Panc1 (cell line): ENCODE data around the gene DDIAS. TPM values are rescaled to one million over a fixed set of nuclear protein-coding genes. Genes with fewer than 3 reads are reported as not detected.

Experiments
- ATAC-seq: fragments of 200-7000 bp; cut with Tn5 transposase; 2 replicates; pipeline ENCODE4 v1.9.1; 2020; ENCODE audit warnings: mild to moderate bottlenecking, moderate library complexity
- BruUV-seq: library from RNA; stranded (reverse); fragments of 400-500 nt; replicated peaks from 2 replicates; lab custom pipeline; 2021; lab: Mats Ljungman, UMichigan
- CTCF ChIA-PET: fragments of 300-600 bp; sonication (Branson Sonifier 250); formaldehyde crosslinking; loops from one replicate; lab custom pipeline; 2022; ENCODE audit warnings: antibody characterized with exemption; lab: Charles Lee
- POLR2A ChIA-PET: fragments of 300-600 bp; sonication (Branson Sonifier 250); formaldehyde crosslinking; loops from one replicate; lab custom pipeline; 2022; ENCODE audit warnings: antibody characterized with exemption; lab: Charles Lee
- DNase-seq: peaks from one replicate; pipeline ENCODE4 v3.0.0-alpha.2; 2010; ENCODE audit warnings: low read depth, low spot score
- H3K27ac ChIP-seq: 2 replicates; pipeline ENCODE4 v1.5.1; 2011; ENCODE audit warnings: mild to moderate bottlenecking, low read length, inconsistent platforms
- H3K27me3 ChIP-seq: fragments of 200-500 bp; sonication (Bioruptor generic); 2 replicates; pipeline ENCODE4 v1.6.0; 2014; ENCODE audit warnings: low read length, inconsistent platforms; ENCODE audit not compliant: control insufficient read depth, insufficient read depth
- H3K36me3 ChIP-seq: fragments of 200-500 bp; sonication (Bioruptor generic); 2 replicates; pipeline ENCODE4 v1.5.1; 2014; ENCODE audit warnings: inconsistent platforms, mild to moderate bottlenecking, low read length, moderate library complexity; ENCODE audit not compliant: control insufficient read depth, insufficient read depth
- H3K4me1 ChIP-seq: 2 replicates; pipeline ENCODE4 v1.5.1; 2011; ENCODE audit warnings: inconsistent platforms, mild to moderate bottlenecking, low read length, moderate library complexity; ENCODE audit not compliant: control insufficient read depth, insufficient read depth
- H3K4me3 ChIP-seq, 2 experiments: 2 replicates each; pipeline ENCODE4 v1.5.1; 2011 to 2012; ENCODE audit warnings: low read depth in 2 of 2, low read length in 2 of 2, mild to moderate bottlenecking in 2 of 2, inconsistent platforms in 1 of 2, moderate library complexity in 1 of 2
- H3K9me3 ChIP-seq: fragments of 200-500 bp; sonication (Bioruptor generic); 2 replicates; pipeline ENCODE4 v1.5.1; 2014; ENCODE audit warnings: low read depth, mild to moderate bottlenecking, inconsistent platforms, low read length, moderate library complexity; ENCODE audit not compliant: control insufficient read depth, insufficient read depth
- POLR2AphosphoS5 ChIP-seq: IDR thresholded peaks from 2 replicates; pipeline ENCODE4 v1.6.1; 2012; ENCODE audit warnings: mild to moderate bottlenecking, low read depth, low read length, moderate library complexity
- REST ChIP-seq, 2 experiments: IDR thresholded peaks; 2 replicates each; pipeline ENCODE4 v1.6.1; 2011 to 2012; ENCODE audit warnings: low read depth in 2 of 2, control low read depth in 1 of 2, low read length in 1 of 2, mild to moderate bottlenecking in 1 of 2, moderate library complexity in 1 of 2; ENCODE audit not compliant: insufficient read depth in 1 of 2
- SIN3A ChIP-seq: IDR thresholded peaks from 2 replicates; pipeline ENCODE4 v1.6.1; 2012; ENCODE audit warnings: low read depth, mild to moderate bottlenecking, low read length, moderate library complexity, borderline replicate concordance; ENCODE audit not compliant: insufficient read depth
- TCF7L2 ChIP-seq: IDR thresholded peaks from 2 replicates; pipeline ENCODE4 v1.6.1; 2011; ENCODE audit warnings: mild to moderate bottlenecking, low read depth, low read length, inconsistent platforms
- in situ Hi-C: cut with HindIII; loops from 2 replicates; pipeline ENCODE4 v1.10.0; 2016; ENCODE audit warnings: low sequenced_read_pairs, low pct_unique_long_range_greater_than_20kb
- intact Hi-C: fragments of 100-400 bp; cut with micrococcal nuclease; formaldehyde crosslinking; loops from one replicate; pipeline ENCODE4 v1.10.0; 2022; ENCODE audit not compliant: unreplicated experiment
- total RNA-seq: library from RNA; stranded (reverse); gene quantifications from one replicate; pipeline ENCODE4 v1.2.1, GENCODE V29; 2021; ENCODE audit not compliant: unreplicated experiment
- TF ChIP-seq, protein P1 (sequence below): fragments of 450-650 bp; IDR thresholded peaks from 2 replicates; pipeline ENCODE4 v1.5.1; 2017; ENCODE audit warnings: mild to moderate bottlenecking

DDIAS gene
- total RNA-seq, 1 experiment from 2014 or later, result 22.9 TPM

DNA sequence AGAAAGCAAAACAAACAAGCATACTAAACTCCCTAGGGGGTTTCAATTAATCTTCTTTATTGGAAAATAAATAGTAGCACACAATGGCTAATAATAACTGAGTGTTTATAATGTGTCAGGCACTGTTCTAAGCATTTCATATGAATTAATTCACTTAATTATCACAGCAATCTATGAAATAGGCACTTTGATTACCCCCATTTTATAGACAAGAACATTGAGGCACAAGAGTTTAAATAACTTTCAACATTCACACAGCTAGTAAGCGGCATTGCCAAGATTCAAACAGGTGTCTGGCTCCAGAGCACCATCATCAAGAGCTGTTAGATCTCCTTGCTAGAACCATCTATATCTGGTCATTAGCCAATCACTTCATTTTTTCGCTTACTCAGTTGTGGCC is 44.4 kb upstream of the DDIAS start:
- ATAC-seq, result no peak
- BruUV-seq, result no TSS peak
- no peak for DNase-seq
- TF ChIP-seq REST (IDR thresholded peaks at IDR 0.05; ENCODE audit: insufficient read depth in 1 of 2, low read depth in 2 of 2, low read length in 1 of 2) (no peak), POLR2AphosphoS5 (no peak), TCF7L2 (no peak), SIN3A (no peak)
- peak overlapping the region; percentile 83 for H3K27ac ChIP-seq
- H3K36me3 ChIP-seq, result no peaks in the 10 kb centered on the region
- in situ Hi-C loops, result no loop called here
- no peaks in the 10 kb centered on the region for H3K9me3 ChIP-seq
- H3K27me3 ChIP-seq, result no peaks in the 10 kb centered on the region
- peaks cover 32% of the 10 kb centered on the region for H3K4me1 ChIP-seq
- CTCF ChIA-PET, result no interaction called here
- intact Hi-C loops, result no loop called here
- H3K4me3 ChIP-seq, result no peak overlapping the region
- POLR2A ChIA-PET, result interaction anchor here (0.6 kb wide), 1 partner anchor 138 kb away, joined by 4 read pairs; no protein-coding TSS in a partner anchor

GRCh38 chr11:82858133-82858532 is 43.4 kb upstream of the DDIAS start:
- Histone ChIP-seq H3K27ac (peak overlapping the region; percentile 83), H3K4me3 (0 out of 4 replicates have a peak overlapping the region, but pooled peaks of 1 of the 2 experiments have one; percentile 2), H3K4me1 (peaks cover 32% of the 10 kb centered on the region), H3K9me3 (no peaks in the 10 kb centered on the region), H3K36me3 (no peaks in the 10 kb centered on the region), H3K27me3 (no peaks in the 10 kb centered on the region)
- DNase-seq (no peak), ATAC-seq (peak; percentile 76)
- no TSS peak for BruUV-seq
- POLR2A ChIA-PET, result no interaction called here
- in situ Hi-C loops (no loop called here), intact Hi-C loops (no loop called here)
- no peak for TF ChIP-seq SIN3A
- TF ChIP-seq, protein P1, sequence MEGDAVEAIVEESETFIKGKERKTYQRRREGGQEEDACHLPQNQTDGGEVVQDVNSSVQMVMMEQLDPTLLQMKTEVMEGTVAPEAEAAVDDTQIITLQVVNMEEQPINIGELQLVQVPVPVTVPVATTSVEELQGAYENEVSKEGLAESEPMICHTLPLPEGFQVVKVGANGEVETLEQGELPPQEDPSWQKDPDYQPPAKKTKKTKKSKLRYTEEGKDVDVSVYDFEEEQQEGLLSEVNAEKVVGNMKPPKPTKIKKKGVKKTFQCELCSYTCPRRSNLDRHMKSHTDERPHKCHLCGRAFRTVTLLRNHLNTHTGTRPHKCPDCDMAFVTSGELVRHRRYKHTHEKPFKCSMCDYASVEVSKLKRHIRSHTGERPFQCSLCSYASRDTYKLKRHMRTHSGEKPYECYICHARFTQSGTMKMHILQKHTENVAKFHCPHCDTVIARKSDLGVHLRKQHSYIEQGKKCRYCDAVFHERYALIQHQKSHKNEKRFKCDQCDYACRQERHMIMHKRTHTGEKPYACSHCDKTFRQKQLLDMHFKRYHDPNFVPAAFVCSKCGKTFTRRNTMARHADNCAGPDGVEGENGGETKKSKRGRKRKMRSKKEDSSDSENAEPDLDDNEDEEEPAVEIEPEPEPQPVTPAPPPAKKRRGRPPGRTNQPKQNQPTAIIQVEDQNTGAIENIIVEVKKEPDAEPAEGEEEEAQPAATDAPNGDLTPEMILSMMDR, result 0 out of 2 replicates have a peak, but pooled peaks have one; percentile 11
- no peak for TF ChIP-seq TCF7L2
- CTCF ChIA-PET, result interaction anchor here (0.6 to 2.0 kb wide), 2 partner anchors 9 to 1666 kb away, joined by 4 to 8 read pairs; no protein-coding TSS in a partner anchor

DNA sequence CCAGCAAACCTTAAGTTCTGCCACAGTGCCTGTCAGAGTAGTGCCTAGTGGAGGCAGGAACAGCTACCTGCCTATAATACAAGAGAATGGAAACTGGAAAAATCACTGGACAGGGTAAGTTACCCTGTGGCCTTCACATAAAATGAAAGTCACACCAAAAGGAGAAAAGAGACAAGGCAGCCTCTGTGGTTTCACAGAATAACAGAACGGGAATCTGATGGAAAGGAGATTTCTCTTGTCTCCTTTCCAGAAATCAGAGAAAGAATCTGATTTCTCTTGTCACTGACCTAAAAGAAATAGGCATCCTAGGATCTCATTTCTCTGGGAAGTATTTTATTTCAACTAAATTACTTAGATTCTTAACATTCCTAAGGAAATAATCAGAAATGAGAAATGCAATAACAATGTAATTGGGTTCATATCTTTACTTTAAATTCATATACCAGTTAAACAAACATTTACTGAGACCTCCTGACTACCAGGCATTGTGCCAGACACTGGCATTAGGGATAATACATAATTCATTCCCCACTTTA is 42.9 kb upstream of the DDIAS start:
- Histone ChIP-seq H3K27ac (peak overlapping the region; percentile 83), H3K4me3 (0 out of 4 replicates have a peak overlapping the region, but pooled peaks of 1 of the 2 experiments have one; percentile 2), H3K9me3 (no peaks in the 10 kb centered on the region), H3K36me3 (no peaks in the 10 kb centered on the region), H3K4me1 (peaks cover 33% of the 10 kb centered on the region), H3K27me3 (no peaks in the 10 kb centered on the region)
- ChIA-PET POLR2A (no interaction called here), CTCF (interaction anchor here (0.6 to 2.0 kb wide), 3 partner anchors 9 to 1666 kb away, joined by 4 to 8 read pairs (median 4); no protein-coding TSS in a partner anchor)
- BruUV-seq, result no TSS peak
- peak; percentile 92 for ATAC-seq
- TF ChIP-seq REST (IDR thresholded peaks at IDR 0.05; ENCODE audit: insufficient read depth in 1 of 2, low read depth in 2 of 2, low read length in 1 of 2), result no peak
- no peak for TF ChIP-seq POLR2AphosphoS5
- DNase-seq, result peak; percentile 69
- in situ Hi-C loops (no loop called here), intact Hi-C loops (no loop called here)
